GM19397 (cell line): ENCODE measurements around the gene ETV6.
A peak's percentile ranks its signal among the peaks of the same experiment; 100 is the strongest.

ENCODE experiments used
- ATAC-seq: cut with Tn5 transposase; IDR thresholded peaks from one replicate; pipeline ENCODE4 v1.9.1; 2021; ENCODE audit warnings: mild to moderate bottlenecking, moderate library complexity; ENCODE audit not compliant: unreplicated experiment

ETV6 gene

DNA sequence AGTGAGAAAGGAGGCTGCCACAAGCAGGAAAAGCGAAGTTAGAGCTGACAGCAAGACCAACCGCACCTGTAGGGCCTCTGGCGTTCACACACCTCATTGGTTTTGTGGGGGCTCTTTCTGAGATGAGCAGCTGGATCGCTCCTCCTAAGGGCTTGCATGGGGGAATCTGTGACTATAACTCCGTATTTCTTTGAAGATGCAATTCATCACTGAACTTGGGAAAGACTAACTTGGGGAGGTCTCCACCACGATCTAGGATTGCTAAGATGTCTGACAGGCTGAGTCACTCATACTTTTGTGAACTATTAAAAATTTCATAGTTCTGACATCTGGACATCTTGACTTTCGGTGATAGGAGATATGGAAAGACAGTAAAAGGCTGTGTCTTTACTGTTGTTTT lies 173.6 kb downstream of the ETV6 start:
- ATAC-seq, result no peak

- no peak for ATAC-seq
Observed at GRCh38 chr12:11823593-11823992, 174.1 kb downstream of the ETV6 start.

GRCh38 chr12:11824069-11824468 lies 174.6 kb downstream of the ETV6 start:
- ATAC-seq, result no peak

GRCh38 chr12:11824736-11825135 lies 175.3 kb downstream of the ETV6 start:
- no peak for ATAC-seq

- no peak for ATAC-seq
Observed at GRCh38 chr12:11825278-11825677, 175.8 kb downstream of the ETV6 start.

- ATAC-seq, result no peak
Observed at GRCh38 chr12:11826574-11826973, 177.1 kb downstream of the ETV6 start.

- ATAC-seq, result no peak
Observed at GRCh38 chr12:11827091-11828061, 177.9 kb downstream of the ETV6 start.

- no peak for ATAC-seq
Observed at GRCh38 chr12:11829764-11830194, 180.3 kb downstream of the ETV6 start.

- no peak for ATAC-seq
Observed at GRCh38 chr12:11830307-11830801, 180.9 kb downstream of the ETV6 start.

DNA sequence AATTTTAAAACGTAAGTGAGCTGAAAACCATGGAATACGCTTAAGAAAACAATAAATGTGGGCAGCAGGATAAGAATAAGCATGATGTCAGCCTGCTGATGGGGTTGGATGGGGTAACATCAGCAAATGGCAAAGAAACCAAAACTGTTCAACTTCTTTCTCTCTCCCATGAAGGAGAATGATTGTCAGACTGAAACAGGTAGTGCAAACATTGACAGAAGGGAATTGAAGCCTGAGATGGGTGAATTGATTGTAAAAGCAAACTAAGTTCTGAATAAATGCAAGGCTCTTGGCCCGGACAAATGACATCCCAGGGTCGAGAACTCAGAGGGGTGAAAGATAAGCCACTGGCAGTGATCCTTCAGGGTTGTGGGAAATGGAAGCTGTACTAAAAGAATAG lies 182.6 kb downstream of the ETV6 start:
- ATAC-seq, result no peak

- no peak for ATAC-seq
Observed at GRCh38 chr12:11833174-11833895, 183.9 kb downstream of the ETV6 start.

DNA sequence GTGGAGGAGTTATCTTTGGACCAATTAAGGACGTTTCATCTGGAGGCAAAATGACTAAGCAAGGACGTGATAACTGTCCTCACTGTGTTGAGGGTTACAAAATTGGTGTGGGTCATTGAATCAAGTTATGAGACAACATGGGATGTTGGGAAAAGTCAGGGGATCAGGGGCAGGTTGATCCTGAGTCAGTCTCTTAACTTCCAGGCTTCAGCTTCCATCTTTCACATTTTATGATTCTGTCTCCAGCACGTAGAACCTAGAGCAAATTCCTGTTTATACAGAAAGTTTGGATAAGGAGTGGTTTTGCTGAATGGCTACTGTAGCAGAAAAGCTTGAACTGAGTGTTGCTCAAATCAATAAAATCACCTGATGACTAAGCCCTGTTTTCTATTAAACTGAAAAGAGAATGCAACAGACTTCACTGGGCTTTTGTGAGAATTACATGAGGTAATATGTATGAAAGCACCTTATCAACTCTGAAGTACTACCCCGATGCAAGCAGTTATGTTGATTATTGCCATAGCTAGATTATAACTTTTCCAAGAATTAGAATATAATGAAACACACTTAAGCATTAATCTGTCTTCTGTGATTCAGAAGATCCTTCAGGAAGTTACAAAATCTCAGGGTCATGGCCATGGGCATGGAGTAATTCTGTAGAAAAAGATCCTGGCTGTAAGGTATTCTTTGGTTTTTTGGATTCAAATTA lies 184.8 kb downstream of the ETV6 start:
- ATAC-seq, result no peak

DNA sequence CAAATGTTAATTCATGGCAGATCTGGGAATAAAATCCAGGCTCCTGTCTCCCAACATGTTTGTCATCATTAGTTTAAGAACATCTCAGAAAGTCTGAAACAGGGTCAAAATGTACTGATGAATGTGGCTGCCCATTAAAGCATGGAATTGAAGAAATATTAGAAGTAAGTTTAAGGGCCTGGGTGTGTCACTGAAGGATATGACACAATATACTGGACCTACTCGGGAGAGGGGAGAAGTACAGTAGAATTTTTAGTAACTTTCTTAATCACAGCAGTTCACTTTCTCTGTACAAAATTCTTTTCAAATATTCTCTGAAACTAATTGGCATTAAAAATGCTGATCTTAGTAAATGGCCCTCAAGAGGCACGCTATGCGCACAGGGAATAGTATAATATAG lies 185.5 kb downstream of the ETV6 start:
- ATAC-seq, result no peak

- peak; percentile 87 for ATAC-seq
Observed at GRCh38 chr12:11836282-11837151, 187.0 kb downstream of the ETV6 start.

DNA sequence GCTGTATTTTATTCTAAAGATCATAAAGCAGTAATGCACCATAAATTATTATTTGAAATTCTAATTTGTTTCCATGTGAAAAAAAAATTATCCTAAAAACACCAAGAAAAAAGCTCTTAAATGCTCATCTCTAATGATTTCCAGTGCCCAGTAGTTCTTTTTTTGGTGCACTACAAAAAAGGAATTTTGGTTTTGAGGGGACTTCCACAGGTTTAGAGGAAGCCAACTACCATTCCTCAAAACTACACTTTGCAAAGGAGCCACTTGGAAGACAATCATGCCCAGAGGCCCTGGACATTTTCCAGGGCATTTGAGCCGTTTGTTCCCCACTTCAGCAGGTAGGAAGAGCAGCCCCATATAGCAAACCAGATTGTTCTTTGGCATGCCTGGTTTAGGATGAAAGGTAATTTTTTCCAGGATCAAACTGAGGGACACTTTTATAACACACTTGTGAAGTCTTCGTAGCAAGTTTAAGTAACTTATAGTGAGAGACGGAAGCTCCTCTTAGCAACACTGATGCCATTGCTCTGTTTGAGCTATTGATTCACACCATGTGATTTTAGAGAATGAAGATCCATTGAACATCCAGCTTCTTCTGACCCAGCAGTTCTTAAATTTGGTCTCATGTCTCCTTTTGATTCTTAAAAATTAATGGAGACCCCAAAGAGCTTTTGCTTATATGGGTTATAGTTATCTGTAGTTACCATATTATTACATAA lies 187.9 kb downstream of the ETV6 start:
- ATAC-seq, result no peak

- ATAC-seq, result no peak
Observed at GRCh38 chr12:11838403-11838802, 188.9 kb downstream of the ETV6 start.

DNA sequence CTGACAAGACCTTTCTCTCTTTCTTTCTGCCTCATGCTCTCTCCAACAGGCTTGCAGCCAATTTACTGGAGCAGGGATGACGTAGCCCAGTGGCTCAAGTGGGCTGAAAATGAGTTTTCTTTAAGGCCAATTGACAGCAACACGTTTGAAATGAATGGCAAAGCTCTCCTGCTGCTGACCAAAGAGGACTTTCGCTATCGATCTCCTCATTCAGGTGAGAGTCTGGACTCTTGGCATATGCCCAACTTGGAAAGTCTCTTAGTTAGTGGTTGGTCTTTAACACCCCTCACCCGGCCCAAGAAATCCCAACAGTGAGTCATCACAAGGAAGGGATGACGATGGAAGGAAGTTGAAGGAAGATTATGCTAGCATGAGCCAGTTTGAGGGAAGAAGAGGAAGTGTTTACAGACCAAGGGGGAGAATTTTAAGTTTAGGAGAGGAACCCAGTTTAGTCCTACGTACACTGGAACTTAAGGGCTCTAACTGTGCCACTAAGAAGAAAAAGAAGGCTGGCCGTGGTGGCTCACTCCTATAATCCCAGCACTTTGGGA lies 189.7 kb downstream of the ETV6 start:
- ATAC-seq, result no peak

DNA sequence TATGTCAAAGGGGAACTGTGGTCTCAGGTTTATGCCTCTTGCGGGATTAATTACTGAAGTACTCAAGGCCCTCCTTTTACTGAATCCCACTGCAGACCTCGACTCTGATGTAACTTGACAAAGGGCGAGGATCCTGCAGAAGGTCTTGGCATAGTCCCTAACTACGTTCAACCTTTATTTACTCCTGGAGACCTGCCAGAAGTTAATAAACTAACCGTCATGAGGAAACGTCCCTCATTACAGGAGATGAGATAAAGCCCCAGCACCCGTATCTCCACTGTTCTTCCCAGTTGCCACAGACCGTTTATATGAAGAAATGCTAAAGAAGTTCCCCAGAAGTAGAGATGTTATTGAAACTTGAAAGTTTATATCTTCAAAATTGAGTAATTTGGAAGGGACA lies 190.9 kb downstream of the ETV6 start:
- ATAC-seq, result no peak

DNA sequence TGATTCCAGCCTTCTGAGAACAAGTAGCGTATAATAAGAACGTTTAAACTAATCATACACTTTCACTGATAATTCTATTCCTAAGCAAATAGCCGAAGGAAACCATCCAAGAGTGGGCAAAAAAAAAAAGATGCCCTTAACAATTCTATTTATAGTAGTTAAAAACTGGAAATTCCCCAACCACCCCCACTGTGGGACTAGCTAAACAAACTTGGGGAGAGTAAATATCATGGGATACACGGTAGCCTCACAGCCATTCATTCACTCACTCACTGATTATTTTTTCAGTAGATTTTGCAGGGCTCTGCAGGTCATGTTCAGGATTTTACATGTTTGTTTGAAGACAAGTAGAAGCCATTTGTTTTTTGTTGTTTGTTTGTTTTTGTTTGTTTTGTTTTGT lies 197.0 kb downstream of the ETV6 start:
- ATAC-seq, result no peak
